RWPE2 (cell line): ENCODE results near the gene APELA.
A peak's percentile ranks its signal among the peaks of the same experiment; 100 is the strongest.

Experiments
- ATAC-seq: fragments of 200-7000 bp; cut with Tn5 transposase; 3 replicates; pipeline ENCODE4 v1.9.1; 2021; ENCODE audit warnings: low read depth
- DNase-seq: peaks from one replicate; pipeline ENCODE4 v3.0.0-alpha.2; 2020; ENCODE audit warnings: low spot score
- H3K27ac ChIP-seq: fragments of 450-650 bp; 2 replicates; pipeline ENCODE4 v1.5.1; 2017; ENCODE audit warnings: mild to moderate bottlenecking; ENCODE audit not compliant: poor library complexity, severe bottlenecking
- H3K27me3 ChIP-seq: fragments of 250-450 bp; sonication (Bioruptor Pico); 2 replicates; pipeline ENCODE4 v1.5.1; 2021; ENCODE audit warnings: mild to moderate bottlenecking, moderate library complexity; ENCODE audit not compliant: insufficient read depth, poor library complexity, severe bottlenecking
- H3K36me3 ChIP-seq: fragments of 250-450 bp; sonication (Bioruptor Pico); 2 replicates; pipeline ENCODE4 v1.5.1; 2020; ENCODE audit warnings: low read depth, mild to moderate bottlenecking, moderate library complexity
- H3K4me1 ChIP-seq: fragments of 250-450 bp; sonication (Bioruptor Pico); 2 replicates; pipeline ENCODE4 v1.5.1; 2021; ENCODE audit warnings: mild to moderate bottlenecking, moderate library complexity; ENCODE audit not compliant: insufficient read depth, poor library complexity, severe bottlenecking
- H3K4me3 ChIP-seq: fragments of 250-450 bp; sonication (Bioruptor Pico); 2 replicates; pipeline ENCODE4 v1.5.1; 2021; ENCODE audit warnings: mild to moderate bottlenecking, moderate library complexity; ENCODE audit not compliant: severe bottlenecking
- H3K9me3 ChIP-seq: fragments of 250-450 bp; sonication (Bioruptor Pico); 2 replicates; pipeline ENCODE4 v1.5.1; 2021; ENCODE audit warnings: mild to moderate bottlenecking, moderate library complexity; ENCODE audit not compliant: severe bottlenecking
- CTCF ChIP-seq: fragments of 450-650 bp; IDR thresholded peaks from one replicate; pipeline ENCODE4 v1.5.1; 2017; ENCODE audit warnings: mild to moderate bottlenecking, moderate library complexity; ENCODE audit not compliant: poor library complexity, severe bottlenecking

Gene APELA

GRCh38 chr4:164856396-164856795, 20.6 kb upstream of the APELA start:
- H3K4me3 ChIP-seq: no peak overlapping the region
- H3K4me1 ChIP-seq: no peaks in the 10 kb centered on the region
- ATAC-seq: peak; percentile 42; the same call in 2 of the 3 replicates
- H3K9me3 ChIP-seq: no peaks in the 10 kb centered on the region
- no peaks in the 10 kb centered on the region for H3K27me3 ChIP-seq
- H3K27ac ChIP-seq: no peak overlapping the region
- DNase-seq: no peak
- no peak for TF ChIP-seq CTCF
- H3K36me3 ChIP-seq: no peaks in the 10 kb centered on the region

- no peak for TF ChIP-seq CTCF
- H3K36me3 ChIP-seq: no peaks in the 10 kb centered on the region
- ATAC-seq (no peak), DNase-seq (no peak)
- H3K27me3 ChIP-seq: no peaks in the 10 kb centered on the region
- H3K4me3 ChIP-seq: no peak overlapping the region
- no peaks in the 10 kb centered on the region for H3K9me3 ChIP-seq
- no peaks in the 10 kb centered on the region for H3K4me1 ChIP-seq
- no peak overlapping the region for H3K27ac ChIP-seq
These were observed 10.0 kb upstream of the APELA start for GRCh38 chr4:164866817-164867490.

- ATAC-seq (no peak), DNase-seq (no peak)
- no peak overlapping the region for H3K4me3 ChIP-seq
These were observed 5.3 kb upstream of the APELA start for GRCh38 chr4:164871673-164872072.

GRCh38 chr4:164872481-164872880, 4.5 kb upstream of the APELA start:
- Histone ChIP-seq H3K4me1 (no peaks in the 10 kb centered on the region), H3K36me3 (no peaks in the 10 kb centered on the region), H3K4me3 (no peak overlapping the region), H3K9me3 (no peaks in the 10 kb centered on the region), H3K27me3 (no peaks in the 10 kb centered on the region), H3K27ac (no peak overlapping the region)
- TF ChIP-seq CTCF: no peak
- no peak for ATAC-seq
- DNase-seq: no peak

More at GRCh38 chr4:164871673-164872072, 5.3 kb upstream of the APELA start:
- H3K9me3 ChIP-seq: no peaks in the 10 kb centered on the region
- no peak for TF ChIP-seq CTCF
- no peaks in the 10 kb centered on the region for H3K4me1 ChIP-seq
- H3K36me3 ChIP-seq: no peaks in the 10 kb centered on the region
- H3K27me3 ChIP-seq: no peaks in the 10 kb centered on the region
- H3K27ac ChIP-seq: no peak overlapping the region

GRCh38 chr4:164874789-164875188, 2.2 kb upstream of the APELA start:
- Histone ChIP-seq H3K4me3 (no peak overlapping the region), H3K27ac (no peak overlapping the region), H3K36me3 (no peaks in the 10 kb centered on the region), H3K4me1 (no peaks in the 10 kb centered on the region), H3K27me3 (no peaks in the 10 kb centered on the region), H3K9me3 (no peaks in the 10 kb centered on the region)
- no peak for TF ChIP-seq CTCF
- DNase-seq (no peak), ATAC-seq (peak; percentile 40; the same call in 1 of the 3 replicates)
